CD14-positive monocyte (primary cell): ENCODE data around the gene ABCC9. TPM values are rescaled to one million over a fixed set of nuclear protein-coding genes. Genes with fewer than 3 reads are reported as not detected.

Source experiments
- DNase-seq, 3 donors: peaks; one replicate each; pipeline ENCODE4 v3.0.0-alpha.2; 2011 to 2022
- H2AFZ ChIP-seq: 2 replicates; pipeline ENCODE4 v1.6.0; 2012; ENCODE audit warnings: mild to moderate bottlenecking, low read depth, low read length, inconsistent platforms; ENCODE audit not compliant: insufficient read depth, poor library complexity, severe bottlenecking
- H3K27ac ChIP-seq, 2 donors: 1 replicate in 1 of 2; 2 replicates in 1 of 2; pipeline ENCODE4 v1.5.1; 2012 to 2013; ENCODE audit warnings: low read length in 2 of 2, control low read depth in 1 of 2, inconsistent platforms in 1 of 2, low read depth in 1 of 2, mild to moderate bottlenecking in 1 of 2
- H3K27me3 ChIP-seq, 2 donors: one replicate each; pipeline versions ENCODE4 v1.6.0 to v1.6.1; 2011 to 2013; ENCODE audit warnings: low read length in 2 of 2; ENCODE audit not compliant: control insufficient read depth in 2 of 2, insufficient read depth in 2 of 2
- H3K36me3 ChIP-seq, 2 donors: replicated peaks in 1 of 2; 1 replicate in 1 of 2; 2 replicates in 1 of 2; pipeline versions ENCODE4 v1.5.1 to v1.6.1; 2012 to 2013; ENCODE audit warnings: low read length in 2 of 2, control low read depth in 1 of 2, inconsistent platforms in 1 of 2, mild to moderate bottlenecking in 1 of 2; ENCODE audit not compliant: insufficient read depth in 2 of 2, control insufficient read depth in 1 of 2
- H3K4me1 ChIP-seq, 2 donors: 1 replicate in 1 of 2; 2 replicates in 1 of 2; pipeline versions ENCODE4 v1.5.1 to v1.6.1; 2012 to 2013; ENCODE audit warnings: low read length in 2 of 2, control low read depth in 1 of 2, inconsistent platforms in 1 of 2, mild to moderate bottlenecking in 1 of 2, moderate library complexity in 1 of 2; ENCODE audit not compliant: insufficient read depth in 2 of 2, control insufficient read depth in 1 of 2
- H3K4me2 ChIP-seq: replicated peaks from 2 replicates; pipeline ENCODE3; 2012; ENCODE audit warnings: low read length, moderate library complexity, mild to moderate bottlenecking; ENCODE audit not compliant: poor library complexity, severe bottlenecking; ENCODE audit errors: extremely low read depth
- H3K4me3 ChIP-seq, 3 experiments: fragments of 200-600 bp in 1 of 3; sonication (generic) in 1 of 3; replicated peaks in 1 of 3; 1 replicate in 2 of 3; 2 replicates in 1 of 3; pipeline ENCODE4 v1.5.1; 2011 to 2013; ENCODE audit warnings: low read length in 3 of 3, mild to moderate bottlenecking in 3 of 3, control low read depth in 2 of 3, low read depth in 2 of 3, inconsistent platforms in 1 of 3, moderate library complexity in 1 of 3
- H3K79me2 ChIP-seq: 2 replicates; pipeline ENCODE4 v1.6.0; 2012; ENCODE audit warnings: mild to moderate bottlenecking, control low read depth, inconsistent platforms, low read length, moderate library complexity; ENCODE audit not compliant: insufficient read depth
- H3K9ac ChIP-seq: 2 replicates; pipeline ENCODE4 v1.6.0; 2017; ENCODE audit warnings: low read length, mild to moderate bottlenecking; ENCODE audit not compliant: insufficient read depth, poor library complexity, severe bottlenecking
- H3K9me3 ChIP-seq, 2 donors: replicated peaks in 1 of 2; 1 replicate in 1 of 2; 2 replicates in 1 of 2; pipeline versions ENCODE4 v1.5.1 to v1.6.1; 2012 to 2013; ENCODE audit warnings: low read length in 2 of 2, control low read depth in 1 of 2; ENCODE audit not compliant: control insufficient read depth in 1 of 2, insufficient read depth in 1 of 2
- H4K20me1 ChIP-seq: 2 replicates; pipeline ENCODE4 v1.6.0; 2012; ENCODE audit warnings: mild to moderate bottlenecking, low read length, control low read depth, moderate library complexity; ENCODE audit not compliant: insufficient read depth
- H3K27ac Mint-ChIP-seq, 7 donors: one replicate each; pipeline ENCODE4 v1.8.0; 2020; ENCODE audit warnings: mild to moderate bottlenecking in 7 of 7, mixed read lengths in 7 of 7, moderate library complexity in 6 of 7, inconsistent platforms in 2 of 7
- H3K27me3 Mint-ChIP-seq, 3 donors: one replicate each; pipeline ENCODE4 v1.8.0; 2021 to 2022; ENCODE audit warnings: low read depth in 3 of 3, mild to moderate bottlenecking in 3 of 3, mixed read lengths in 3 of 3, moderate library complexity in 3 of 3, inconsistent platforms in 1 of 3
- H3K36me3 Mint-ChIP-seq, 2 donors: one replicate each; pipeline ENCODE4 v1.8.0; 2020; ENCODE audit warnings: mixed read lengths in 2 of 2, inconsistent platforms in 1 of 2, mild to moderate bottlenecking in 1 of 2
- H3K4me1 Mint-ChIP-seq: one replicate; pipeline ENCODE4 v1.8.0; 2020; ENCODE audit warnings: mild to moderate bottlenecking, mixed read lengths
- H3K4me3 Mint-ChIP-seq, 2 donors: one replicate each; pipeline ENCODE4 v1.8.0; 2020; ENCODE audit warnings: mild to moderate bottlenecking in 2 of 2, mixed read lengths in 2 of 2, moderate library complexity in 1 of 2
- H3K9me3 Mint-ChIP-seq, 7 donors: one replicate each; pipeline ENCODE4 v1.8.0; 2020 to 2022; ENCODE audit warnings: mixed read lengths in 7 of 7, mild to moderate bottlenecking in 6 of 7, moderate library complexity in 6 of 7, inconsistent platforms in 2 of 7
- intact Hi-C, 2 donors: fragments of 100-400 bp; cut with micrococcal nuclease; formaldehyde crosslinking; loops; one replicate each; pipeline versions ENCODE4 v1.15.0 to v1.15.1; 2023
- polyA plus RNA-seq, 3 donors: library from polyadenylated mRNA; depleted of rRNA in 1 of 3; unstranded in 2 of 3; stranded (reverse) in 1 of 3; fragments of 300-500 nt in 2 of 3; fragments of >200 nt in 1 of 3; fragmentation: Illumina TruSeq in 2 of 3; gene quantifications; 1 replicate in 2 of 3; 2 replicates in 1 of 3; pipeline ENCODE4 v1.2.3, GENCODE V29; 2012 to 2021
- TF ChIP-seq, protein P1 (sequence below): fragments of 200-600 bp; IDR thresholded peaks from one replicate; pipeline ENCODE4 v1.8.0; 2022; ENCODE audit warnings: antibody characterized with exemption, mild to moderate bottlenecking

ABCC9 gene
- polyA plus RNA-seq, 3 donors, result not detected

DNA sequence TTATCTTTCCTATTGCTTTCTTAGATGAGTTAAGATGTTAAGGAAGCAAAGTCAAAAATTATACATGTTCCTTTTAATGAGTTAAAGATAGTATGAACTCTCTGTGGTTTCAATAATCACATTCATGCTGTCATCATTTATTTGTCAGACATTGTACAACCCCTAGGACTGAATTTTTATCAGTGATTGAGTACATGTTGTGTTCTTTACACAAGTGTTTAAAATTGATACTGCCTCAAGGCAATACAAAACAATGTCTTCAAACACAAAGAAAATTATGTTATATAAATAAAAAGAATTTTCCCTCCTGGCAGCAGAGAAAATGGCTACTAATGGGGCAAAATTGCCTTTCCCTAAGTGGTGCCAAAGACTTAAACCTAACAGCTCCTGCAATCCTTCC, 132.1 kb downstream of the ABCC9 start:
- no peaks in the 10 kb centered on the region for H3K9me3 Mint-ChIP-seq
- no peaks in the 10 kb centered on the region for H3K27me3 Mint-ChIP-seq
- Histone ChIP-seq H3K4me3 (no peak overlapping the region), H2AFZ (no peak overlapping the region), H3K4me1 (no peaks in the 10 kb centered on the region), H3K36me3 (no peaks in the 10 kb centered on the region), H3K79me2 (no peaks in the 10 kb centered on the region), H3K9me3 (no peaks in the 10 kb centered on the region), H3K27me3 (no peaks in the 10 kb centered on the region), H3K4me2 (no peak overlapping the region), H4K20me1 (no peaks in the 10 kb centered on the region), H3K9ac (no peak overlapping the region), H3K27ac (no peak overlapping the region)
- H3K27ac Mint-ChIP-seq, result no peak overlapping the region
- H3K4me1 Mint-ChIP-seq, result no peaks in the 10 kb centered on the region
- TF ChIP-seq, protein P1, sequence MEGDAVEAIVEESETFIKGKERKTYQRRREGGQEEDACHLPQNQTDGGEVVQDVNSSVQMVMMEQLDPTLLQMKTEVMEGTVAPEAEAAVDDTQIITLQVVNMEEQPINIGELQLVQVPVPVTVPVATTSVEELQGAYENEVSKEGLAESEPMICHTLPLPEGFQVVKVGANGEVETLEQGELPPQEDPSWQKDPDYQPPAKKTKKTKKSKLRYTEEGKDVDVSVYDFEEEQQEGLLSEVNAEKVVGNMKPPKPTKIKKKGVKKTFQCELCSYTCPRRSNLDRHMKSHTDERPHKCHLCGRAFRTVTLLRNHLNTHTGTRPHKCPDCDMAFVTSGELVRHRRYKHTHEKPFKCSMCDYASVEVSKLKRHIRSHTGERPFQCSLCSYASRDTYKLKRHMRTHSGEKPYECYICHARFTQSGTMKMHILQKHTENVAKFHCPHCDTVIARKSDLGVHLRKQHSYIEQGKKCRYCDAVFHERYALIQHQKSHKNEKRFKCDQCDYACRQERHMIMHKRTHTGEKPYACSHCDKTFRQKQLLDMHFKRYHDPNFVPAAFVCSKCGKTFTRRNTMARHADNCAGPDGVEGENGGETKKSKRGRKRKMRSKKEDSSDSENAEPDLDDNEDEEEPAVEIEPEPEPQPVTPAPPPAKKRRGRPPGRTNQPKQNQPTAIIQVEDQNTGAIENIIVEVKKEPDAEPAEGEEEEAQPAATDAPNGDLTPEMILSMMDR, result no peak
- intact Hi-C loops, result no loop called here
- DNase-seq, result no peak
- no peak overlapping the region for H3K4me3 Mint-ChIP-seq
- H3K36me3 Mint-ChIP-seq, result no peaks in the 10 kb centered on the region

DNA sequence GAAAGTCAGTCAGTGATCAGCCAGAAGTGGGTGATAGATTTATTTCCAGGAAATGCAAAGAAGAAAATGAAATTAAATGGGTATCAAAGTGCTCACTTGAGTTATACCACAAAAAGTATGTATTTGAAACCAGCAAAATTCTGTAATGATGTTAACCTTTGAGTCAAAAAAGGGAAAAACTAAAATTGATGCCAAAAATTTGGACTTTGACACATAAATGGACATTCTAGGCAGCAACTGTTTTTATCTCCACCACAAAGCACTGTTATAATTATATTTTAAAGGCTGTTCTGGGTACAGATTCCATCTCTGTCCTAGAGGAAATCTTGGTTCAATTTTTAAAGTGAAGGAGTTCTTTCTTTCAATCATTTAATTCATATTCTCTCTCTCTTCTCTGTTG, 135.0 kb downstream of the ABCC9 start:
- no peaks in the 10 kb centered on the region for H3K36me3 ChIP-seq
- no peak overlapping the region for H3K4me2 ChIP-seq
- H3K9ac ChIP-seq, result no peak overlapping the region
- no peak overlapping the region for H2AFZ ChIP-seq
- no peaks in the 10 kb centered on the region for H4K20me1 ChIP-seq
- H3K9me3 Mint-ChIP-seq, result no peaks in the 10 kb centered on the region
- H3K27me3 Mint-ChIP-seq, result no peaks in the 10 kb centered on the region
- H3K9me3 ChIP-seq, result no peaks in the 10 kb centered on the region
- no peaks in the 10 kb centered on the region for H3K4me1 ChIP-seq
- TF ChIP-seq, protein P1, result no peak
- no peak overlapping the region for H3K27ac ChIP-seq
- intact Hi-C loops, result no loop called here
- no peaks in the 10 kb centered on the region for H3K27me3 ChIP-seq
- no peak overlapping the region for H3K4me3 Mint-ChIP-seq
- no peaks in the 10 kb centered on the region for H3K4me1 Mint-ChIP-seq
- no peak overlapping the region for H3K4me3 ChIP-seq
- no peaks in the 10 kb centered on the region for H3K36me3 Mint-ChIP-seq
- no peaks in the 10 kb centered on the region for H3K79me2 ChIP-seq
- DNase-seq, result no peak
- H3K27ac Mint-ChIP-seq, result no peak overlapping the region
